ENCODE results near the gene KRTAP10-9. TPM values are rescaled to one million over a fixed set of nuclear protein-coding genes. Genes with fewer than 3 reads are reported as not detected.

KRTAP10-9 gene
- total RNA-seq, 1 donor from 2014 or later = not detected

DNA sequence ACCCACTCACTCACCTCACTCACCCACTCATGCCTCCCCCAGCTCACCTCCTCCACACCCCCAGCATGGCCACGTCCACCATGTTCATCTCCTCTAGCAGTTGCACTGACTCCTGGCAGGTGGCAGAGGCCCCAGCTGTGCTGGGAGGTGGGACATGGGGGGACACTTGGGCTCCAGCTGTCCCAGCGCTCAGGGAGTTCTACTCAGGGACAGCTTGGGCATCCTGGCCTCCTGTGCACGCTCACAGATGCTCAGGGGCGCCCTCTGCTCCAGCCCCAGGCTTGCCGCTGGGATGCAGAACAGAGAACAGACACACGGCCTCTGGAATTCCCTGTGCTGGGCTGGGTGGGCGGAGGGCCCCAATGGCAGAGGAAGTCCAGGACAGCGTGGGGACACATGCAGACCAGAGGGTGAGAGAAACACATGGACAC is 9.8 kb upstream of the KRTAP10-9 start:
- no peak overlapping the region for H3K27ac Mint-ChIP-seq (ENCODE audit: unreplicated experiment)
- no peak overlapping the region for H3K4me3 Mint-ChIP-seq (ENCODE audit: unreplicated experiment)

DNA sequence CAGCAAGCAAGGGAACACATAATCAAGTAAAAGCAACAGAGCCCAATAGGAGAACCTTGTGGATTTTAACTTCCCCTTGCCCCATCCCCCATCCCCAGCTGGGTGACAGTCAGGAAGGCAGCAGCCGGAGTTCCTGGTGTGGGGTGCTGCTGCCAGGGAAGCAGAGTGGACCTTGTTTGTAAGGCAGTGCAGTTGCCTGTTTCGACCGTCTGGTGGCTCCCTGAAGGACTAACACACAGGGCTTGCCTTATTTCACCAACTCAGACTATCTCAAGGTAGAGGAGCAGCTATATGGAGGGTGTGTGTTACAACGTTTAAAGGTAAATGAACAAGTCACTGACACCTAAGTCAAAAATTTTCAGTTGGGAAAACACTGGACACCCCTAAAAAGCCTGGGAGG is 8.4 kb upstream of the KRTAP10-9 start:
- H3K4me1 ChIP-seq (ENCODE audit: insufficient read depth, low read length) = no peaks in the 10 kb centered on the region
- no peaks in the 10 kb centered on the region for H3K79me2 ChIP-seq (ENCODE audit: insufficient read depth, low read length)
- H3K27me3 ChIP-seq (ENCODE audit: insufficient read depth, low read length) = no peaks in the 10 kb centered on the region
- Mint-ChIP-seq H3K9me3 (ENCODE audit: unreplicated experiment) (peaks cover 29% of the 10 kb centered on the region), H3K36me3 (ENCODE audit: low read depth, unreplicated experiment) (no peaks in the 10 kb centered on the region), H3K4me1 (ENCODE audit: low read depth, unreplicated experiment) (no peaks in the 10 kb centered on the region), H3K27me3 (ENCODE audit: low read depth, unreplicated experiment) (peaks cover 13% of the 10 kb centered on the region), H3K27ac (ENCODE audit: unreplicated experiment) (peak overlapping the region; percentile 20), H3K4me3 (ENCODE audit: unreplicated experiment) (no peak overlapping the region)
- TF ChIP-seq EZH2 (IDR thresholded peaks at IDR 0.05; ENCODE audit: insufficient read depth, low read length) = no peak
- TF ChIP-seq, protein P1, sequence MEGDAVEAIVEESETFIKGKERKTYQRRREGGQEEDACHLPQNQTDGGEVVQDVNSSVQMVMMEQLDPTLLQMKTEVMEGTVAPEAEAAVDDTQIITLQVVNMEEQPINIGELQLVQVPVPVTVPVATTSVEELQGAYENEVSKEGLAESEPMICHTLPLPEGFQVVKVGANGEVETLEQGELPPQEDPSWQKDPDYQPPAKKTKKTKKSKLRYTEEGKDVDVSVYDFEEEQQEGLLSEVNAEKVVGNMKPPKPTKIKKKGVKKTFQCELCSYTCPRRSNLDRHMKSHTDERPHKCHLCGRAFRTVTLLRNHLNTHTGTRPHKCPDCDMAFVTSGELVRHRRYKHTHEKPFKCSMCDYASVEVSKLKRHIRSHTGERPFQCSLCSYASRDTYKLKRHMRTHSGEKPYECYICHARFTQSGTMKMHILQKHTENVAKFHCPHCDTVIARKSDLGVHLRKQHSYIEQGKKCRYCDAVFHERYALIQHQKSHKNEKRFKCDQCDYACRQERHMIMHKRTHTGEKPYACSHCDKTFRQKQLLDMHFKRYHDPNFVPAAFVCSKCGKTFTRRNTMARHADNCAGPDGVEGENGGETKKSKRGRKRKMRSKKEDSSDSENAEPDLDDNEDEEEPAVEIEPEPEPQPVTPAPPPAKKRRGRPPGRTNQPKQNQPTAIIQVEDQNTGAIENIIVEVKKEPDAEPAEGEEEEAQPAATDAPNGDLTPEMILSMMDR (IDR thresholded peaks at IDR 0.05; ENCODE audit: insufficient read depth, low read depth, low read length) = no peak
- no peaks in the 10 kb centered on the region for H4K20me1 ChIP-seq (ENCODE audit: insufficient read depth, low read length)
- H3K36me3 ChIP-seq (ENCODE audit: insufficient read depth, low read length) = no peaks in the 10 kb centered on the region
- H3K9me3 ChIP-seq (ENCODE audit: insufficient read depth, low read depth, low read length) = peaks cover 4% of the 10 kb centered on the region
- no peak overlapping the region for H3K9ac ChIP-seq (ENCODE audit: low read length)
- no peak overlapping the region for H2AFZ ChIP-seq (ENCODE audit: low read depth, low read length)
- no peak overlapping the region for H3K4me3 ChIP-seq (ENCODE audit: insufficient read depth, low read depth, low read length)
- no peak for FAIRE-seq
- no peak overlapping the region for H3K27ac ChIP-seq (ENCODE audit: low read depth, low read length)
- H3K4me2 ChIP-seq (ENCODE audit: low read length) = no peak overlapping the region
- peak; percentile 2 for DNase-seq (ENCODE audit: low read depth)

More for the DNA sequence above, 9.8 kb upstream of the KRTAP10-9 start:
- H2AFZ ChIP-seq (ENCODE audit: low read depth, low read length) = no peak overlapping the region
- no peak for FAIRE-seq
- no peaks in the 10 kb centered on the region for H3K4me1 ChIP-seq (ENCODE audit: insufficient read depth, low read length)
- no peak overlapping the region for H3K4me2 ChIP-seq (ENCODE audit: low read length)
- DNase-seq (ENCODE audit: low read depth) = no peak
- H3K27me3 Mint-ChIP-seq (ENCODE audit: low read depth, unreplicated experiment) = peaks cover 19% of the 10 kb centered on the region
- no peaks in the 10 kb centered on the region for H3K79me2 ChIP-seq (ENCODE audit: insufficient read depth, low read length)
- H3K4me3 ChIP-seq (ENCODE audit: insufficient read depth, low read depth, low read length) = no peak overlapping the region
- no peak overlapping the region for H3K9ac ChIP-seq (ENCODE audit: low read length)
- H4K20me1 ChIP-seq (ENCODE audit: insufficient read depth, low read length) = no peaks in the 10 kb centered on the region
- H3K9me3 Mint-ChIP-seq (ENCODE audit: unreplicated experiment) = peaks cover 25% of the 10 kb centered on the region
- peaks cover 3% of the 10 kb centered on the region for H3K9me3 ChIP-seq (ENCODE audit: insufficient read depth, low read depth, low read length)
- no peaks in the 10 kb centered on the region for H3K36me3 Mint-ChIP-seq (ENCODE audit: low read depth, unreplicated experiment)
- H3K36me3 ChIP-seq (ENCODE audit: insufficient read depth, low read length) = no peaks in the 10 kb centered on the region
- H3K27ac ChIP-seq (ENCODE audit: low read depth, low read length) = no peak overlapping the region
- H3K4me1 Mint-ChIP-seq (ENCODE audit: low read depth, unreplicated experiment) = no peaks in the 10 kb centered on the region
- TF ChIP-seq EZH2 (IDR thresholded peaks at IDR 0.05; ENCODE audit: insufficient read depth, low read length) = no peak
- TF ChIP-seq, protein P1 (IDR thresholded peaks at IDR 0.05; ENCODE audit: insufficient read depth, low read depth, low read length) = no peak
- H3K27me3 ChIP-seq (ENCODE audit: insufficient read depth, low read length) = no peaks in the 10 kb centered on the region

DNA sequence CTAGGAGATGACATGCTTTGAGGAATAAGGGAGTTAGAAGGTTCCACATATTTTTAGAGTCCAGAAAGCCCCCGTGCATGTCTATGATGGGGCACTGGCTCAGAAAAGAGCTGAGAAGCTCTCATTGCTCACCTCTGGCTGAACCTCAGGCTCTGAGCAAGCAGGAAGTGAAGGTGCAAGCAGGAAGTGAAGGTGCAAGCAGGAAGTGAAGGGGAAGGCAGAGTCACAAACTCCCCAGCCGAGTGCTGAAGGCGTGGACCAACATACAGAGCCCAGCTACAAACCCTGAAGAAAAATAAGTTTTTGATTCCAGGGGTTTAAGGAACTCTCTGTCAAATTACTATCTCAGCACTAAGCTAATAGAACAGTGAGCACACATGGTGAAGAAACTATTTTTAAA is 8.0 kb upstream of the KRTAP10-9 start:
- Histone ChIP-seq H3K27ac (ENCODE audit: low read depth, low read length) (no peak overlapping the region), H3K27me3 (ENCODE audit: insufficient read depth, low read length) (no peaks in the 10 kb centered on the region), H3K4me3 (ENCODE audit: insufficient read depth, low read depth, low read length) (no peak overlapping the region), H2AFZ (ENCODE audit: low read depth, low read length) (no peak overlapping the region), H3K9ac (ENCODE audit: low read length) (no peak overlapping the region), H3K4me2 (ENCODE audit: low read length) (no peak overlapping the region), H3K9me3 (ENCODE audit: insufficient read depth, low read depth, low read length) (peaks cover 4% of the 10 kb centered on the region), H4K20me1 (ENCODE audit: insufficient read depth, low read length) (no peaks in the 10 kb centered on the region), H3K4me1 (ENCODE audit: insufficient read depth, low read length) (no peaks in the 10 kb centered on the region), H3K79me2 (ENCODE audit: insufficient read depth, low read length) (no peaks in the 10 kb centered on the region), H3K36me3 (ENCODE audit: insufficient read depth, low read length) (no peaks in the 10 kb centered on the region)
- H3K36me3 Mint-ChIP-seq (ENCODE audit: low read depth, unreplicated experiment) = no peaks in the 10 kb centered on the region
- no peak for TF ChIP-seq EZH2 (IDR thresholded peaks at IDR 0.05; ENCODE audit: insufficient read depth, low read length)
- TF ChIP-seq, protein P1 (IDR thresholded peaks at IDR 0.05; ENCODE audit: insufficient read depth, low read depth, low read length) = no peak
- H3K27ac Mint-ChIP-seq (ENCODE audit: unreplicated experiment) = no peak overlapping the region
- no peaks in the 10 kb centered on the region for H3K4me1 Mint-ChIP-seq (ENCODE audit: low read depth, unreplicated experiment)
- peaks cover 32% of the 10 kb centered on the region for H3K9me3 Mint-ChIP-seq (ENCODE audit: unreplicated experiment)
- no peak overlapping the region for H3K4me3 Mint-ChIP-seq (ENCODE audit: unreplicated experiment)
- FAIRE-seq (no peak), DNase-seq (ENCODE audit: low read depth) (no peak)
- H3K27me3 Mint-ChIP-seq (ENCODE audit: low read depth, unreplicated experiment) = peaks cover 13% of the 10 kb centered on the region

Data from astrocyte (in vitro differentiated cells and primary cell).